Activated CD4-positive, alpha-beta T cell treated with anti-CD3 and anti-CD28 coated beads, Interleukin-2, Interleukin-4, amounts not matched to agents 100 ng/mL and 50 ng/mL, durations not matched to agents 16 hours and 8 hours (primary cell): ENCODE data around the gene FNDC11.
A peak's percentile ranks its signal among the peaks of the same experiment; 100 is the strongest.

Experiments used
- DNase-seq: peaks from one replicate; pipeline ENCODE4 v3.0.0-alpha.2; 2020; ENCODE audit warnings: low spot score

FNDC11 gene

GRCh38 chr20:63579017-63579694, 25.2 kb downstream of the FNDC11 start:
- no peak for DNase-seq

- peak; percentile 47 for DNase-seq
Observed at GRCh38 chr20:63580796-63581461, 27.0 kb downstream of the FNDC11 start.

DNA sequence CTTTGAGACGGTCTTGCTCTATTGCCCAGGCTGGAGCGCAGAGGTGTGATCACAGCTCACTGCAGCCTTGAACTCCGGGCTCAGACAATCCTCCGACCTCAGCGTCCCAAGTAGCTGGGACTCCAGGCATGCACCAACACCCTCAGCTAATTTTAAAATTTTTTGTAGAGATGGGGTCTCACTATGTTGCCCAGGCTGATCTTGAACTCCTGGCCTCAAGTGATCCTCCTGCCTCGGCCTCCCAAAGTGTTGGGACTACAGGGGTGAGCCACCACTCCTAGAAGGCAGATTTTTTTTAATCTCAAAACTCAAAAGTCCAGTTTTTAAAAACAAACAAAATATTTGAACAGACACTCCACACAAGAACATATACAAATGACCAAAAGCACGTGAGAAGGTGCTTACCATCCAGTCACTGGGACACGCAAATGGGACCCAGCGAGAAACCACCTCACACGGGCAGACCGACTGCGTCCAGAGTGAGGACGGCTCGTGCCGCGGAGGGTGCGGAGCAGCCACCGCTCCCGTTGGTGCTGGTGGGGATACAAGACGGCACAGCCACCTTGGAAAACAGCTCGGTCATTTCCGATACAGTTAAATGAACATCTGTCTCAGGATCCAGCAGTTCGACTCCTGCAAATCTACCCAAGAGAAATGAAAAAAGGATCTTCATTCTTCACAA, 28.6 kb downstream of the FNDC11 start:
- DNase-seq: no peak

DNA sequence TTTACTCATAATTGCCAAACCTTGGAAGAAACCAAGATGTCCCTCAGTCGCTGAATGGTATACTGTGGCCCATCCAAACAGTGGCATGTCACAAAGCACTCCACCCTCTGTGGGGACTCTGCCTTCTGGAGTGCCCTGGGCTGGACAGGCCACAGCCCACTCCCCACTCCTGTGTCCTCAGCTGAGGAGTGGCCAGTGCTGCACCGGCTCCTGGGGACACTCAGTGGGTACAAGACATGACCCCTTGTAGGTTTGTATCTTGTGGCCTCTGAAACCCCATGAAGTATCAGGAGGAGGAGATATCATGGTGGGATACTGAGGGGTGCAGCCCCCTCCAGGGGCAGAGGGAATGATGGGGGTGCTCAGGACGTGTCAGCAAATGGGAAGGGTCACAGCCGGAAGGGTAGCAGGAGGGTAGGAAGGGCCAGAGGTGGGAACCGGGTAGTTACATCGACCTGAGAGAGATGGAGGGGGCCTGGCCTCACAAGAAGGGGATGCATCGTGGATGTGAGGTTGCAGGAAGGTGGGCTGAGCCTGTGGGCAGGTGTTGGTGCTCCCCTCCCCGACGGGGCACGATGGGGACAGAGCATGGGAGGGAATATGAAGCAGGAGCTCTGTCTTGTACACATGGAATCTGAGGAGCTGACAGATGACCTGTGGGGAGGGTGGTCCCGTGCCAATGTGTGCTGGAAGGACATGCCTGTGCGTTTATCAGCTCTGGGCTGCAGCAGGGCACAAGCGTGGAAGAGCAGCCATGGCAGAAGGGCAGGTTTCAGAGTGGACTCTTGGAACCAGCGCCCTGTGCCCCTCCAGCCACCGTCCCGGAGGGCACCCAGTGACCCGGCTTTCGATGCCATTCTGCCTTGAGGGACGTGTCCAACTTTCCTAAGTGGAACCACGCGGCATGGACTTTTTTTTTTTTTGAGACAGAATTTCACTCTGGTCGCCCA, 31.9 kb downstream of the FNDC11 start:
- no peak for DNase-seq

GRCh38 chr20:63586797-63587196, 32.8 kb downstream of the FNDC11 start:
- no peak for DNase-seq

- no peak for DNase-seq
Observed at GRCh38 chr20:63587256-63587655, 33.3 kb downstream of the FNDC11 start.

DNA sequence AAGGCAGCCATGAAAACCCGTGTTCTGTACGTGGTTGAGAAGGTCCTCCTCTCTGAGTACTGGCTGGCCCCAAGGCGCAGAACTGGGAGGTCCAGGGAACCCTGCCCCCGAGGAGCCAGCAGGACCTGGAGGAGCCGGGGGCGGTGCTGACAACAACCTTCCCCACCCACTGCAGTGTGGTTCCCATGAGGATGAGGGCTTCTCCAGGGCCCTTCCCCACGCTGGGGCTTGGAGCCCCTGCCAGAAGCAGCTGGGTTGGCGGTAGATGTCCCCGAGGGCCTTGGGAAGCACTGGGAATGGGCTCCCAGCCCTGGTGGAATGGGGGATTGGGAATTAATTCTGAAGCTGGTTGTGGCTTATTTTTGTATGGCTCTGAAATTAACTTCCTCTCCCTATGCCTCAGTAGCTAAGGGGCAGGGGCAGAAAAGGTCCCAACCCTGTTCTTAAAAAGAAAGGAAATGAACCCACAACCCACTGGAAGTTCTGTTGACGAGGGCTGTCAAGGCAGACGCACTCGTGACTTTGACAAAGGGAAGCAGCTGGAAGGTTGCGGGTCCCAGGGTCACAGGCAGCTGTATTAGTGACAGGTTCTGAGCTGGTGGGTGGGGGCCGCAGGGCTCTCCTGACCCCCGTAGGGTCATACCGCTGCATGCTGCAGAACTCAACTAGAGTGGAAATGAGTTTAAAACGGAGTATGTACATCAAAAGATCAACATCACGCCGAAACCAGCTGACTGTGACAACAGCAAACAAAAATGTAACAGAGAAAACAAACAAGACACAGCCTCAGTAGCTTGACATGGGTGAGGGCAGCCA, 34.0 kb downstream of the FNDC11 start:
- DNase-seq: no peak

- no peak for DNase-seq
Observed at GRCh38 chr20:63588641-63589041, 34.7 kb downstream of the FNDC11 start.

DNA sequence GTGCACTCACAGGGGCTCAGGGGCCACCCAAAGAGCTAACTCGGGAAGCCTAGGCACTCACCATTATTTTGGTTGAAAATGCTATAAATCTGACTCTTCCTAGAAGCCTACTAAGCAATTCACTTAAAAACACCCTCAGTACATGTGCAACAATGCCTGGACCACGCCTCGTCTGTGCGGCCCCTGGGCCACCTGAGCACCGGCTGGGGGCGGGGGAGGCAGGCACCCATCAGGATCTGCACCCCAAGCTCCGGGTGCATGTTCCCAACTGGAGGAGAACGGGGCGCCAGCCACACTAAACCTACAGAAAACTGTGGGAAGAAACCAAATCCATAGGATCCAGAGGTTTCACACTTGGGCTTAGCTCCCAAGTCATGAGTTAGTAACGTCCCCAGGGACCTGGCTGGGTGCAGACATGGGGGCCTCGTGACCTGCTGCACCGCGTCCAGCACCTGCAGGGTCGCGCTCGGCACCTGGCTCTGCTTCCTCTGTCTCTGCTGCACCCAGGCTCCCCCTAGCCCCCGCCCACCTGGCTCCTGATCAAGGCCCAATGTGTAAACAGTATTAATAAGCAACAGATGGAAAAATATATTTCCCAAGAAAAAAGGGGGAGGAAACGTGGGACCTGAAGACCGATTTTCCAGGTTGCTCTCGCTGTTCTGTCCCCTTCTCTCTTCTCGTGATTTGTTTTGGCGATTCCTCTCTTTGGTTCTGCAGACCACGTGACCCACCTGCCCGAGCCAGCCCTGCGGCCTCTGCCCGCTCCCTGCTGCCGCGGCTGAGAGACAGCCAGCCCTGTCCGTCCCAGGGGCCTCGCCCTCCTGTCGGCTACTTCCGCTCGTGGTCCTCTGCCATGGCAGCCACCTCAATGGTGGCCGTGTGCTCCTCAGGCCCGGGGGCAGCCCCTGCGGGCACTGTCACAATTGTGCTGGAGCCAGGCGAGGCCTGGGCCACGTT, 35.6 kb downstream of the FNDC11 start:
- DNase-seq: no peak

DNA sequence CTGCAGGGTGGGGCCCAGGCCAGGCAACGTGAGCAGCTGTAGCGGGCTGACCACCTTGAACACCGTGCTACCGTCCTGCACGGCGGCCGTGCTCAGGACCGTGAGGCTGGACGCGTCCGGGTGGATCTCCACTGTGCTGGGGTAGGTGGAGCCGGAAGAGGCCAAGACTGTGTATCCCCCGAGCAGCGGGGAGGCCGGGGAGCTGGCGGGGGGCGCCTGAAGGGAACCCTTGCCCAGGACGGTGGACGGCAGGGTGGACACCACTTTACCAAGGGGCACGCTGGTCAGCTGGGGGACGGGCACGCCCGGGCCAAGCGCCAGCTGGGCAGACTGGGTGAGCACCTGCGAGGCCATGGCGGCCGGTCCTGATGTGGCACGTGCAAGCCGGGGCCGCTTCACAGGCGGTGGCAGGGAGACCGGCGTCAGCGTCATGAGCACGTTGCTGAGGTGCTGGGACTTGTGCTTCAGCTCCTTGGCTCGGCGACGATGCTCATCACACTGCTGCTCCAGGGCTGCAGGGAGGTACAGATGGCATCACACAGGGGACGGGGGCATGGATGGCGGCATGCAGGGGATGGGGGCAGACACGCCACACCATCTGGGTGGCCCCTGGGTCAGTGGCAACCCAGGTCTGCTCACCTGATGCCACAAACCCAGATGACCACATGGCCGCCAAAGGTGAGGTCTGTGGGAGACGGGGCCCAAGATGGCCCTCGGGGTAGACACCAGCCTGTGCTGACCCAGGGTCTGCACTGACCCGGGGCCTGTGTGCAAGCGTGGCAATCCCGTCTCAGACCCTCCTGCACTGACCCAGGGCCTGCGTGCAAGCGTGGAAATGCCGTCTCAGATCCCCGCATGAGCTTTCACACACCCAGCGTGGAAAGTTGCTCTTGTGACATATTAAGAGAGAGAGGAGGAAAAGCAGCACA, 36.5 kb downstream of the FNDC11 start:
- DNase-seq: no peak

GRCh38 chr20:63591147-63591533, 37.2 kb downstream of the FNDC11 start:
- no peak for DNase-seq

DNA sequence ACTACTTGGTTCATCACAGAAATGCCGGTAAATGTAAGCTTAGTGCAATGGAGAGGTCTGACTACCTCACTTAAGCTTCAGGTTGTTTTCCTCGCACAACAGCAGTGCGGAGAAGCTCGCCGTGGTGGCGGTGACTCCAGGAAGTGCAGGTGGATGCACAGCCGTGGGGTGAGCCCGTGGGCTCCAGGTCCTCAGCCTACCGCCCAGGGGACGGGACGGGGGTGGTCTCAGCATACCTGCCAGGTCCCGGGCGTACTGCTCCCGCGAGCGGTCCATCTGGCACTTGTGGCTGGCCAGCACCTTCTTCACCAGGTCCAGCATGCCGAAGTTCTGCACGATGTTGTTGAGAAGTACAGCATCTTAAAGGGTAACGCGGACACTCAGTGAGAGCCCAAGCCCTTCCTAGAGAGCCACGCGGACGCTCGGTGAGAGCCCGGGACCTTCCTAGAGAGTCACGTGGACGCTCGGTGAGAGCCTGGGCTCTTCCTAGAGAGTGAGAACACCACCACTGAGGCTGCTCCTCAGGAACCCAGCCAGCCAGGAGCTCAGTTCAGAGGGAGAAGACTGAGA, 37.9 kb downstream of the FNDC11 start:
- DNase-seq: no peak

- DNase-seq: no peak
Observed at GRCh38 chr20:63592661-63593060, 38.7 kb downstream of the FNDC11 start.

- DNase-seq: no peak
Observed at GRCh38 chr20:63594043-63594561, 40.1 kb downstream of the FNDC11 start.

GRCh38 chr20:63595416-63596127, 41.6 kb downstream of the FNDC11 start:
- no peak for DNase-seq

GRCh38 chr20:63596423-63596822, 42.5 kb downstream of the FNDC11 start:
- DNase-seq: no peak

DNA sequence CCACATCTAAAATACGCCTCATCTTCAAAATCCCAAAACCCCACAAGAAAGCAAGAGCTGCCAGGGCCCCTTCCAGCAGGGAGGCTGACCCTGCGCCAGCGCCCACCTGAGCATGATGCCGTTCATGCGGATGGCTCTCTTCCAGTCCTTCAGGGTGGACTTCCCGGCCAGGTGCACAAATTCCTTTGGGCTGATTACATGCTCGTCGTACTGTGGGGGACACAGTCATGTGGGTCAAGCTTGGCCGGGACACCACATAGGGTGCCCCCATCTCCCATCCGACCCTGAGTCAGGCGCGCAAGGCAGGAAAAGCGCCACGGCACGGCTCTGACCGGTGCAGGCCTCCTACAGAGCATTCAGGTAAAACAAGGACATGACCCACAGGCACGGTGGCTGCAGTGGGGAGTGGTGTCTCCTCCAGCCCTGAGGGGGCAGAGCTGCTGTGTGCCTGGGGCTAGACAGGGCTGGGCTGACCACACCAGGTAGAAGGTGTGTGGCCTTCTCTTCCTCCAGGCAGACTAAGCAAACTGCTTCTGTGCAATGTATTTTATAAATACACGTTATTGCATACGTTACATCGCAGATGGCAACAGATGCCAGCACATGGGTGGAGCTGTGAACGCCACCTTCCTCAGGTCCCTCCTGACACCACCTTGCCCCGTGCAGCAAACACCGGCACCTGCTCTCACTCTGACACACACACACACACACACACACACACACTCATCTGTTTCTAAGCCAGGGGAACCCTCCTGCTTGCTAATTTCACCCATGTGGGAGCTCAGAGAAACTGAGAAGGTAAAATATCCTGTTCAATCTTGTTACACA, 43.9 kb downstream of the FNDC11 start:
- DNase-seq: no peak
